Left forelimb (tissue), 1 donor: ENCODE measurements around the gene RPL29.

ENCODE experiments used
- DNase-seq: peaks from one replicate; pipeline ENCODE4 v3.0.0-alpha.2; 2018; ENCODE audit warnings: low spot score

Gene RPL29

DNA sequence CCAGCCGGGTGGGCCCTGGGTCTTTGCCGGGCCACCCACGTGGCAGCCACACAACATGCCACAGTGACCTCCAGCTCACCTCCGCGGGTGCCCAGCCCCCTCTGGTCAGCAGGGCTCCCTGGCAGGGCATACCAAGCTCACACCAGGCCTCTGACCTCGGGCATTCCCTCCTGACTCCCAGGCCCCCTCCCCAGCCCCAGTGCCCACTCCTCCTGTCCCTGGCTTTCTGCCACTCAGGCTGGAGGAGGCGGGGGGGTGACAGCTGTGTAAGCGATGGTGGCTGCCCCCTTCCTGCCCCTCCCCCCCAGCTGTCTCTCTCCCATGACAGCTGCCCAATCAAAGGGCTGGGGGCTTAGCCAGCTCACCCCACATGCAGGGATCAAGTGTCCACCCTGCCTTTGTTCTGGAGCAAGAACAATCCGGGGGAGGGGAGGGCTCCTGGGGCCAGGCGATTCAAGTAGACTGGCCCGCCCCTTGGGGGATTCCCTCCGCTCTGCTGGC is 31.7 kb downstream of the RPL29 start:
- DNase-seq: no peak

DNA sequence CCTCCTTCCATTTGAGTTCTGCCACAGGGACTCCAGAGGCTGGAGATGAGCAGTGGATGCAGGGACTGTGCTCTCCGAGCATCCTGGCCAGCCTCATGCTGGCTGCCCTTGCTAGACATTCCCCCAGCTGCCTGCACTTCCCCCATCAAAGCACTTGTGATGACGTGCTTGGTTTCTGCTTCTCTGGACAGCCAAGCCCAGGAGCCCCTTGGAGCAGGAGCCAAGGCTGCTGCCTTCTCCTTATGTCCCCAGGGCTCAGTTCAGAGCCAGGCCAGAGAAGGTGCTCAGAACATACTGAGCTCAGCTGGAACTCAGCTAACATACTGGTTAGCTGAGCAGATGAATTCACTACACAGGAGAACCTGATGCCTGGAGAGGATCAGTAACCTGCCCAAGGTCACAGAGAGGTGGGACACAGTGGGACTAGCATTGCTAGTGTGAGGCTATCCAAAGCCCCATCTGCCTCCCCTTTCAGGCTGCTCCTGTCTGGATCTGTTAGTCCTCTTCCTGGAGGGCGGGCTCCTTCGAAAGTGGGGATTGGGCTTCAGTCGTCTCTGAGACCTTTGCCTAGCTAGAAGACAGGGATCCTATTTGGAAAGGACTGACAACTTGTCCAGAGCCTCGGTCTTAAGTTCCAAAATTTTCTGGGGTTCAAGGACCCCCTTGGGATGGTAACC is 32.7 kb downstream of the RPL29 start:
- no peak for DNase-seq

DNA sequence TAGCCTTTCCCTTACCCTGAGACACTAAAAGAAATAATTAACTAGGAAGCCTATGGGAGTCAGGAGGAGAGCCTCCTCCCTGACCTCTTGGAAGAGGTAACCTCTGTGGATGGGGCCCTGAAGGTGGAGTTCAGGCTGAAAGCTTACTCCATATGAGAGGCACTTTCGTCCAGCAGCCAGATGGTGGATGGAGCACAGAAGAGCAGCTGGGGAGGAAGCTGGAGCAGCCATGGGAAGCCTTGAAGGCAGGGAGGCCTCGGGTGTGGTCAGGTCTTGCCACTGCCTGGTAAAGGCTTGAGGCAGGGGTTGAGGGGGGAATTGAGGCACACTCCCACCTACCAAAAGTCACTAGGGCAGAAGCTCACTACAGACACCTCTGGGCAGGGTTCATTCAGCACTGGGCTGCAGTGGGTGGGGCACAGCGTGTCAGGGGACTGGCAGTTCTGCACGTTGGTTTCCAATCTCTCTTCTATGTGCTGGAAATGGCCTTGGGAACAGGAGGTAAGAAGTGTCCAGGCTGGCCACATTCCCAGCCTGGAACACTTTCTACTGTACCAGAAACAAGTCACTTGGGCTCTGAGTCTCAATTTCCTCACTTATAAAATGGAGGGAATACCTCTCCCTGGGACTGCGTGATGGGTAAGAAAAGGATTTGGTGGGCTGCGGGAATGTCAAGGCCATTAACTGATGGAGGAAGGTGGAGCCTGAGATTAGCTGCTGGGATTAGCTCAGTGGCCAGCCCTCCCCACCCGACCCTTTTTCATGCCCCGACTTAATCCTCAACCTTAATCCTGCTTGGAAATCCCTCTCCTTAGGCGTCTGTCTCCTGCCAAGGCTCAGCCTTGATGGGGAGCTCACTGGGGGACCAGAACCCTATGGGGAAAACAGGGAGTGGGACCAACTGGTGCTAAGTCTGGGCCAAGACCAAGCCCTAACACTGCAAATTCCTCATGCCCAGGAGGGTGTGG is 33.8 kb downstream of the RPL29 start:
- no peak for DNase-seq

- DNase-seq: no peak
These were observed 34.7 kb downstream of the RPL29 start for GRCh38 chr3:51961011-51961410.

GRCh38 chr3:51960386-51960785 is 35.3 kb downstream of the RPL29 start:
- no peak for DNase-seq

GRCh38 chr3:51959651-51960050 is 36.0 kb downstream of the RPL29 start:
- DNase-seq: no peak

GRCh38 chr3:51958603-51959521 is 36.8 kb downstream of the RPL29 start:
- DNase-seq: no peak

- no peak for DNase-seq
These were observed 38.0 kb downstream of the RPL29 start for GRCh38 chr3:51957520-51958205.

- no peak for DNase-seq
These were observed 39.6 kb downstream of the RPL29 start for GRCh38 chr3:51955893-51956770.

DNA sequence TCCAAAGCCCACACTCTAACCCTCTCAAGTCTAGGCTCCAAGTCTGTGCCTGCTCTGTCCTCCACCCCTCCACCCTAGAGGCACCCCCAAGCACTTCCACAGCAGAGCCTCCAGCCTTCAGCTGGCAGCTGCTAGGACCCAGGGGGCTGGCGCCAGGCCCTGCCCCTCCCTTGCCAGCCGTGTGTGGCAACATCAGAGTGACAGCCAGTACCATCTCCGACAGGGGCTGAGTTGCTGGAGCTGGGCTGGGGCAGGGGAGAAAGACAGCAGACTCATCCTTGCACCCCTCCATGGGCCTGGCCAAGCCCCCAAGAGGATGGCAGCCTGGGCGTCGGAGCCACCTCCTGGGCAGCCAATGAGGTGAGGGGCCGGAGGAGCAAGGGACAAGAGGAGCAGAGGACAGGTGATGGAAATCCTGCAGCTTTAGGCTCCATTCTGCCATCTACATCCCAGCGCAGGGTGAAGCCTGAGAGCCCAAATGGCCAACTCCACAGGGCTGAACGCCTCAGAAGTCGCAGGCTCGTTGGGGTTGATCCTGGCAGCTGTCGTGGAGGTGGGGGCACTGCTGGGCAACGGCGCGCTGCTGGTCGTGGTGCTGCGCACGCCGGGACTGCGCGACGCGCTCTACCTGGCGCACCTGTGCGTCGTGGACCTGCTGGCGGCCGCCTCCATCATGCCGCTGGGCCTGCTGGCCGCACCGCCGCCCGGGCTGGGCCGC is 40.4 kb downstream of the RPL29 start, which contains the start of gene GPR62:
Gene GPR62 (plus strand): TSS at position 207 of the 718 bp plus-strand sequence. CDS start 272 bp downstream, at position 479.
- no peak for DNase-seq

GRCh38 chr3:51954713-51955112 is 41.0 kb downstream of the RPL29 start:
- no peak for DNase-seq

- DNase-seq: no peak
These were observed 41.6 kb downstream of the RPL29 start for GRCh38 chr3:51954105-51954504.

GRCh38 chr3:51953445-51953844 is 42.2 kb downstream of the RPL29 start:
- no peak for DNase-seq

- no peak for DNase-seq
These were observed 44.8 kb downstream of the RPL29 start for GRCh38 chr3:51950899-51951298.

- no peak for DNase-seq
These were observed 46.6 kb downstream of the RPL29 start for GRCh38 chr3:51949121-51949520.

GRCh38 chr3:51948016-51948580 is 47.6 kb downstream of the RPL29 start:
- DNase-seq: no peak

DNA sequence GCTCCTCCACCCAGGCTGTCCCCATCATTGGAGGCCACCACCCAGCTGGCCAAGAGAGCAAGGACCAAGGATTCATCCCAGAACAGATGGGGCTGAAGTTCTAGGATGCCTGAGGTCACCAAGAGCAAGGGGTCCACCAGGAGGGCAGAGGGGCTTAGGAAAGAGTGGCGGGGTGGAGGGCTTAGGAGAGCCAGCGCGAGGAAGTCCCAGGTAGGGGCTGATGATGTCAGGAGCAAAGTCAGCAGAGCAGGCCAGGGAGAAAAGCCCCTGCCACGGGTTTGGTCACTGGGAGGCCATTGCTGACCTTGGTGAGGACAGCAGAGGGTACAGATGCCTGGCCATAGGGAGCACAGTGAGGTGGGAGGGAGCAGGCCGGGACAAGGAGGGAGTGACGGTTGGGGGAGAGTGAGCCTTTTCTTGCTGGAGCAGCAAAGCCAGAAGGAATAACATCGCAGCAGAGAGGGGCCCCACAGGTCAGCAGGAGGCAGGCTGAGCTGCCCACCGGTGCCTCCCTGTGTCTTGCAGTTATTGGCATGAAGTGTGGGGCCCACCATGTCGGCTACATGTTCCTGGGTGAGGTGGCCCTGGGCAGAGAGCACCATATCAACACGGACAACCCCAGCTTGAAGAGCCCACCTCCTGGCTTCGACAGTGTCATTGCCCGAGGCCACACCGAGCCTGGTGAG is 48.3 kb downstream of the RPL29 start:
- no peak for DNase-seq

- peak; percentile 36 for DNase-seq
These were observed 48.9 kb downstream of the RPL29 start for GRCh38 chr3:51946796-51947195.
